Ascending aorta (tissue), 2 donors: ENCODE results near the gene OSBPL6. TPM values are rescaled to one million over a fixed set of nuclear protein-coding genes. Genes with fewer than 3 reads are reported as not detected.
"Not testable (repeated sequence)": the region's sequence is repeated elsewhere in the genome, so short reads cannot be mapped to it uniquely, and the experiment has no call there.

Experiments
- DNase-seq, 2 donors: peaks; one replicate each; pipeline ENCODE4 v3.0.0-alpha.2; 2019; ENCODE audit warnings: low spot score in 2 of 2
- H3K27ac ChIP-seq, 2 donors: fragments of 200-600 bp; sonication (generic); one replicate each; pipeline ENCODE4 v1.5.1; 2016 to 2017; ENCODE audit warnings: mild to moderate bottlenecking in 1 of 2
- H3K27me3 ChIP-seq: fragments of 200-600 bp; sonication (generic); one replicate; pipeline ENCODE4 v1.5.1; 2017
- H3K36me3 ChIP-seq, 2 donors: fragments of 200-600 bp; sonication (generic); one replicate each; pipeline ENCODE4 v1.5.1; 2016
- H3K4me1 ChIP-seq, 2 donors: fragments of 200-600 bp; sonication (generic); one replicate each; pipeline ENCODE4 v1.5.1; 2016 to 2017; ENCODE audit warnings: mild to moderate bottlenecking in 1 of 2
- H3K4me3 ChIP-seq, 2 donors: fragments of 200-600 bp; sonication (generic); one replicate each; pipeline ENCODE4 v1.5.1; 2016 to 2017; ENCODE audit warnings: mild to moderate bottlenecking in 1 of 2
- H3K9me3 ChIP-seq, 2 donors: fragments of 200-600 bp; sonication (generic); one replicate each; pipeline ENCODE4 v1.5.1; 2016
- CTCF ChIP-seq, 3 experiments: fragments of 200-600 bp in 2 of 3; fragments of 450-650 bp in 1 of 3; sonication (generic) in 2 of 3; IDR thresholded peaks; one replicate each; pipeline ENCODE4 v1.5.1; 2016 to 2019; ENCODE audit warnings: antibody characterized with exemption in 3 of 3, mild to moderate bottlenecking in 1 of 3, moderate library complexity in 1 of 3
- intact Hi-C: fragments of 100-400 bp; cut with DNase I; formaldehyde crosslinking; loops from one replicate; pipeline ENCODE4 v1.15.1; 2023
- total RNA-seq: library from RNA; depleted of rRNA; stranded (reverse); fragments of >200 nt; gene quantifications from one replicate; pipeline ENCODE4 v1.1.0, GENCODE V29; 2016

OSBPL6 gene
- total RNA-seq, 1 donor from 2014 or later: 1.4 TPM

DNA sequence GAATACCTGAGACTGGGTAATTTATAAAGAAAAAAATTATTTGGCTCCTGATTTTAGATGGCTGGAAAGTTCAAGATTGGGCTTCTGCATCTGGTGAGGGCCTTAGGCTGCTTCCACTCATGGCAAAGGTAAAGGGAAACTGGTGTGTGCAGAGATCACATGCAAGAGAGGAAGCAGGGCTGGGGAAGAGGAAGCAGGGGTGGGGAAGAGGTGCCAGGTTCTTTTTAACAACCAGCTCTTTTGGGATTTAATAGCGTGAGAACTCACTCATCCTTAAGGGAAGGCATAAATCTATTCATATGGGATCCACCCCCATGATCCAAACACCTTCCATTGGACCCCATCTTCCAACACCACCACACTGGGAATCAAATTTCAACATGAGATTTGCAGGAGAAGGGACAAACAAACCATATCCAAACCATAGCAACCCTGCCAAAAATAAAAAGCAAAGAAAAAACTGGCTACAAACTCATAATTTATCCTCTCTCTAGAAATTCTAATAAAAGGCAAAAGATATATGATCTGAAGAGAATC is 226.2 kb downstream of the OSBPL6 start:
- no peak overlapping the region for H3K4me3 ChIP-seq
- intact Hi-C loops: no loop called here
- no peak for DNase-seq
- no peak overlapping the region for H3K27ac ChIP-seq
- H3K4me1 ChIP-seq: no peaks in the 10 kb centered on the region
- H3K36me3 ChIP-seq: peaks cover 0 to 4% of the 10 kb centered on the region in 2 donors
- no peaks in the 10 kb centered on the region for H3K27me3 ChIP-seq
- TF ChIP-seq CTCF (IDR thresholded peaks at IDR 0.05): no peak
- no peaks in the 10 kb centered on the region for H3K9me3 ChIP-seq

GRCh38 chr2:178422097-178422496 is 227.8 kb downstream of the OSBPL6 start:
- no peak for DNase-seq
- TF ChIP-seq CTCF (IDR thresholded peaks at IDR 0.05): no peak
- intact Hi-C loops: no loop called here
- Histone ChIP-seq H3K4me3 (no peak overlapping the region), H3K27ac (no peak overlapping the region), H3K4me1 (no peaks in the 10 kb centered on the region), H3K27me3 (no peaks in the 10 kb centered on the region), H3K9me3 (no peaks in the 10 kb centered on the region), H3K36me3 (peaks cover 8 to 11% of the 10 kb centered on the region in 2 donors)

DNA sequence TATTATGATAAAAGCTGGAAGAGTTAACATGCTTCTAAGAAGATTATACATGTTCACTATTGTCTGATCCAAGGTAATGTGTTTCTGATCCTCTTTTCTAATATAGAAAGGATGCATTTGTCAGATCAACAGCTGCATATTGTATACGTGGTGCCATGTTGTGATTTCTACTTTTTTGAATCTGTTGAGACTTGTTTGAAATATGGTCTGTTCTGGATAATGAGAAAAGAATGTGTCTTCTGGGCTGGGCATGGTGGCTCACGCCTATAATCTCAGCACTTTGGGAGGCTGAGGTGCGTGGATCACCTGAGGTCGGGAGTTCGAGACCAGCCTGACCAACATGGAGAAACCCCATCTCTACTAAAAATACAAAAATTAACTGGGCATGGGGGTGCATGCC is 229.4 kb downstream of the OSBPL6 start:
- H3K36me3 ChIP-seq: peaks cover 14 to 16% of the 10 kb centered on the region in 2 donors
- H3K4me1 ChIP-seq, DNase-seq, H3K4me3 ChIP-seq, H3K9me3 ChIP-seq, intact Hi-C loops, H3K27ac ChIP-seq, H3K27me3 ChIP-seq: not testable (repeated sequence)

DNA sequence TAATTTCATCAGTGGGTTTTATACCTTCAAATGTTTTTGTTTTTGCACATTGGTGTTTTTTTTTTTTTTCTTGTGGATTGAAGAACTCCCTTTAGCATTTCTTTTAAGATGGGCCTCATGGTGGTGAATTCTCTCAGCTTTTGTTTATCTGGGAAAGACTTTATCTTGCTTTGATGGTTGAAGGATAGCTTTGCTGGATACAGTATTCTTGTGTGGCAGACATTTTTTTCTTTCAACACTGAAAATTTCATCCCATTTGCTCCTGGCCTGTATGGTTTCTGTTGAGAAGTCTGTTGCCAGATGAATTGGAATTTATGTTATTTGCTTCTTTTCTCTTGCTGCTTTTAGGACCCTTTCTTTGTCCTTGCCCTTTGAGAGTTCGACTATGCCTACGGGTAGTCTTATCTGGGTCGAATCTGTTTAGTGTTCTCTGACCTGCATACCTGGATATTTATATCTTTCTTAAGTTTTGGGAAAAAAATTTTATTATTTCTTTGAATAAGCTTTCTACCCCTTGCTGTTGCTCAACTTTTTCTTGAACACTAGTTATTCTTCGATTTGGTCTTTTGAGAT is 231.0 kb downstream of the OSBPL6 start:
- Histone ChIP-seq H3K27ac (no peak overlapping the region), H3K36me3 (peaks cover 28 to 30% of the 10 kb centered on the region in 2 donors), H3K27me3 (no peaks in the 10 kb centered on the region), H3K4me3 (no peak overlapping the region), H3K4me1 (no peaks in the 10 kb centered on the region), H3K9me3 (no peaks in the 10 kb centered on the region)
- no peak for TF ChIP-seq CTCF (IDR thresholded peaks at IDR 0.05)
- intact Hi-C loops: no loop called here
- no peak for DNase-seq

- intact Hi-C loops: no loop called here
These were observed 232.1 kb downstream of the OSBPL6 start for GRCh38 chr2:178426388-178426787.

More at GRCh38 chr2:178426388-178426787, 232.1 kb downstream of the OSBPL6 start:
- H3K9me3 ChIP-seq: no peaks in the 10 kb centered on the region
- TF ChIP-seq CTCF (IDR thresholded peaks at IDR 0.05): no peak
- peaks cover 33% of the 10 kb centered on the region in 2 donors for H3K36me3 ChIP-seq
- no peak for DNase-seq
- no peaks in the 10 kb centered on the region for H3K27me3 ChIP-seq
- no peak overlapping the region for H3K4me3 ChIP-seq
- no peak overlapping the region for H3K27ac ChIP-seq
- no peaks in the 10 kb centered on the region for H3K4me1 ChIP-seq
